Gastrocnemius medialis (tissue), 4 donors: ENCODE results near the gene LMX1A. TPM values are rescaled to one million over a fixed set of nuclear protein-coding genes. Genes with fewer than 3 reads are reported as not detected.

Experiments
- ATAC-seq, 2 donors: fragments of 150-250 bp; one replicate each; pipeline ENCODE4 v1.9.1; 2016
- DNase-seq, 2 donors: peaks; one replicate each; pipeline ENCODE4 v3.0.0-alpha.2; 2019
- H3K27ac ChIP-seq, 4 donors: fragments of 200-600 bp; sonication (generic); 1 replicate in 1 of 4; 2 replicates in 3 of 4; pipeline ENCODE4 v1.5.1; 2016 to 2018; ENCODE audit warnings: mild to moderate bottlenecking in 2 of 4, moderate library complexity in 1 of 4
- H3K27me3 ChIP-seq, 3 donors: fragments of 200-600 bp; sonication (generic) in 2 of 3; 1 replicate in 1 of 3; 2 replicates in 2 of 3; pipeline versions ENCODE4 v1.5.1 to v1.6.0; 2016 to 2019; ENCODE audit warnings: mild to moderate bottlenecking in 1 of 3, moderate library complexity in 1 of 3
- H3K36me3 ChIP-seq, 2 donors: fragments of 200-600 bp; sonication (generic) in 1 of 2; one replicate each; pipeline ENCODE4 v1.5.1; 2017 to 2018
- H3K4me1 ChIP-seq, 2 donors: fragments of 200-600 bp; sonication (generic) in 1 of 2; one replicate each; pipeline ENCODE4 v1.5.1; 2016 to 2017; ENCODE audit warnings: mild to moderate bottlenecking in 2 of 2
- H3K4me3 ChIP-seq, 4 donors: fragments of 200-600 bp; sonication (generic) in 3 of 4; 1 replicate in 1 of 4; 2 replicates in 3 of 4; pipeline ENCODE4 v1.5.1; 2016 to 2019; ENCODE audit warnings: mild to moderate bottlenecking in 2 of 4
- H3K9me3 ChIP-seq, 3 donors: fragments of 200-600 bp; sonication (generic) in 2 of 3; 1 replicate in 1 of 3; 2 replicates in 2 of 3; pipeline ENCODE4 v1.5.1; 2016 to 2019
- POLR2A ChIP-seq, 2 donors: fragments of 450-650 bp; IDR thresholded peaks; one replicate each; pipeline ENCODE4 v1.6.1; 2017; ENCODE audit warnings: antibody characterized with exemption in 2 of 2, mild to moderate bottlenecking in 2 of 2, moderate library complexity in 2 of 2
- in situ Hi-C, 4 donors: fragments of 200-750 bp; cut with MboI; loops; one replicate each; pipeline versions ENCODE4 v1.15.0 to v1.8.0; 2017; ENCODE audit warnings: low sequenced_read_pairs in 4 of 4
- intact Hi-C: fragments of 100-400 bp; cut with DNase I; formaldehyde crosslinking; loops from one replicate; pipeline ENCODE4 v1.15.1; 2023; ENCODE audit warnings: low total_unique reads
- total RNA-seq, 4 donors: library from RNA; depleted of rRNA; stranded (reverse); fragments of >200 nt; gene quantifications; one replicate each; pipeline versions ENCODE4 v1.1.0 to v1.2.3, GENCODE V29; 2016
- TF ChIP-seq, protein P1 (sequence below), 5 experiments: fragments of 450-650 bp in 3 of 5; fragments of 200-600 bp in 2 of 5; sonication (generic) in 2 of 5; IDR thresholded peaks in 4 of 5; conservative IDR thresholded peaks in 1 of 5; 1 replicate in 4 of 5; 2 replicates in 1 of 5; pipeline ENCODE4 v1.5.1; 2016 to 2019; ENCODE audit warnings: antibody characterized with exemption in 5 of 5, mild to moderate bottlenecking in 3 of 5, moderate library complexity in 3 of 5

LMX1A gene
- total RNA-seq, 4 donors from 2014 or later = 0.20 TPM; not detected in 3

GRCh38 chr1:165239873-165240272, 116.6 kb downstream of the LMX1A start:
- H3K27me3 ChIP-seq = peaks cover 0 to 14% (median 3%) of the 10 kb centered on the region in 3 donors
- peaks cover 25 to 40% of the 10 kb centered on the region in 2 donors for H3K4me1 ChIP-seq
- TF ChIP-seq, protein P1, sequence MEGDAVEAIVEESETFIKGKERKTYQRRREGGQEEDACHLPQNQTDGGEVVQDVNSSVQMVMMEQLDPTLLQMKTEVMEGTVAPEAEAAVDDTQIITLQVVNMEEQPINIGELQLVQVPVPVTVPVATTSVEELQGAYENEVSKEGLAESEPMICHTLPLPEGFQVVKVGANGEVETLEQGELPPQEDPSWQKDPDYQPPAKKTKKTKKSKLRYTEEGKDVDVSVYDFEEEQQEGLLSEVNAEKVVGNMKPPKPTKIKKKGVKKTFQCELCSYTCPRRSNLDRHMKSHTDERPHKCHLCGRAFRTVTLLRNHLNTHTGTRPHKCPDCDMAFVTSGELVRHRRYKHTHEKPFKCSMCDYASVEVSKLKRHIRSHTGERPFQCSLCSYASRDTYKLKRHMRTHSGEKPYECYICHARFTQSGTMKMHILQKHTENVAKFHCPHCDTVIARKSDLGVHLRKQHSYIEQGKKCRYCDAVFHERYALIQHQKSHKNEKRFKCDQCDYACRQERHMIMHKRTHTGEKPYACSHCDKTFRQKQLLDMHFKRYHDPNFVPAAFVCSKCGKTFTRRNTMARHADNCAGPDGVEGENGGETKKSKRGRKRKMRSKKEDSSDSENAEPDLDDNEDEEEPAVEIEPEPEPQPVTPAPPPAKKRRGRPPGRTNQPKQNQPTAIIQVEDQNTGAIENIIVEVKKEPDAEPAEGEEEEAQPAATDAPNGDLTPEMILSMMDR (IDR thresholded peaks at IDR 0.05 in 4 of 5, conservative IDR thresholded peaks at IDR 0.05 in 1 of 5) = no peak
- no peak for TF ChIP-seq POLR2A (IDR thresholded peaks at IDR 0.05)
- H3K4me3 ChIP-seq = no peak overlapping the region
- H3K36me3 ChIP-seq = no peaks in the 10 kb centered on the region
- H3K27ac ChIP-seq = peak overlapping the region; percentile 65 to 81 (median 73)
- ATAC-seq (peak; percentile 60 to 76), DNase-seq (no peak)
- intact Hi-C loops (loop anchor here (1.0 to 5.0 kb wide), 2 partner anchors 83 to 121 kb away; no protein-coding TSS in a partner anchor), in situ Hi-C loops (no loop called here)
- H3K9me3 ChIP-seq = no peaks in the 10 kb centered on the region

DNA sequence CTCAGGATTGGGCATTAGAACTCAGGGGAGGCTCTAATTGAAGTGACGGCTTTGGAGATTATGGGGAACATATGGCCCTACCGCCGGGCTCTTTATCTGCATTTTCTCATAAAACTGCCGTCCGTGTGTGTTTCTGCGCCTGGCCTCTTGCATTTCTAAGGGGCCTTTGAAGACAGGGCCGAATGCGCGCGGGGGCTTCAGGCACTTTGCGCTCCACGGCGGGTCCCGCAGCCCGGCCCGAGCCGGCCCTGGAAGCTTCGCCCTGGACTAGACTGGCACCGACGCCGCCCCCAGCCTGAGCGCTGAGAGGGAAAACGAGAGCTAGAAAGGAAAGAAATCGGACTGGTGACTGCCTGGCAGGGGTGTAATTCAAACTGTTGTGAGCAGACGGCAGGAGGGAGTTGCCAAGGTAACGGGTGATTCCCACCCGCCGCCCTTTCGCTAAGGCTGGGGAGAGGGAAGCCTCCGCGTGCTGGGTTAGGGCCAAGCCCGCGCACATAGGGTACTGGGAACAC, 120.7 kb downstream of the LMX1A start:
- Histone ChIP-seq H3K4me3 (peak overlapping the region; percentile 54 to 58 (median 56)), H3K36me3 (no peaks in the 10 kb centered on the region), H3K4me1 (peaks cover 17 to 27% of the 10 kb centered on the region in 2 donors), H3K27me3 (peaks cover 0 to 17% (median 6%) of the 10 kb centered on the region in 3 donors), H3K27ac (no peak overlapping the region), H3K9me3 (no peaks in the 10 kb centered on the region)
- TF ChIP-seq POLR2A (IDR thresholded peaks at IDR 0.05) = no peak
- TF ChIP-seq, protein P1 (IDR thresholded peaks at IDR 0.05 in 4 of 5, conservative IDR thresholded peaks at IDR 0.05 in 1 of 5) = no peak
- intact Hi-C loops = loop anchor here (5.0 kb wide), 1 partner anchor 79 kb away; no protein-coding TSS in a partner anchor
- in situ Hi-C loops = no loop called here
- peak in 1 of 2 donors; percentile 21 for ATAC-seq
- DNase-seq = no peak

GRCh38 chr1:165235155-165235776, 121.2 kb downstream of the LMX1A start:
- TF ChIP-seq, protein P1 (IDR thresholded peaks at IDR 0.05 in 4 of 5, conservative IDR thresholded peaks at IDR 0.05 in 1 of 5) = no peak
- TF ChIP-seq POLR2A (IDR thresholded peaks at IDR 0.05) = no peak
- Histone ChIP-seq H3K9me3 (no peaks in the 10 kb centered on the region), H3K27ac (no peak overlapping the region), H3K4me3 (peak overlapping the region; percentile 54 to 58 (median 56)), H3K4me1 (peaks cover 11 to 21% of the 10 kb centered on the region in 2 donors), H3K36me3 (no peaks in the 10 kb centered on the region), H3K27me3 (peaks cover 0 to 17% (median 6%) of the 10 kb centered on the region in 3 donors)
- ATAC-seq (no peak), DNase-seq (no peak)
- intact Hi-C loops = loop anchor here (5.0 kb wide), 1 partner anchor 78 kb away; no protein-coding TSS in a partner anchor
- in situ Hi-C loops = no loop called here

DNA sequence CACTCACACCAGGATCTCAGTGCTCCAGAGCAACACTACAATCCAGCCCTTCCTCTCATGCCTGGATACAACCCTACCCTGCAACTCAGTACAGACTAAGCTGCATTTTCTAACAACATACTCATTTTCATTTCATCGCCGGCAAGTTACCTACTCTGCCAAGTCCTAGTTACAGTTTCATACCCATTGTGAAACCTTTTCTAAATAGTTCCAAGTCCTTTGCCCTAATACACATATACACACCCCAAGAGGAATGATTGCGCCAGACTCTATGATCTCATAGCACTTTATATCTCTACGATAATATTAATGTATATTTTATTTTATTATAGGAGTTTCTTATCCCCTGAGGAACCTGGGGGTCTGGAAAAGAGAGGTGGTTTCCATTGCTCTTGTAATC, 122.4 kb downstream of the LMX1A start:
- Histone ChIP-seq H3K36me3 (no peaks in the 10 kb centered on the region), H3K27me3 (peaks cover 0 to 17% (median 6%) of the 10 kb centered on the region in 3 donors), H3K4me3 (no peak overlapping the region), H3K27ac (no peak overlapping the region), H3K4me1 (peaks cover 0 to 11% of the 10 kb centered on the region in 2 donors), H3K9me3 (no peaks in the 10 kb centered on the region)
- intact Hi-C loops (no loop called here), in situ Hi-C loops (no loop called here)
- ATAC-seq (no peak), DNase-seq (no peak)
- TF ChIP-seq, protein P1 (IDR thresholded peaks at IDR 0.05 in 4 of 5, conservative IDR thresholded peaks at IDR 0.05 in 1 of 5) = no peak
- no peak for TF ChIP-seq POLR2A (IDR thresholded peaks at IDR 0.05)
